AG09309 (cell line): ENCODE measurements around the gene IQGAP2.

Source experiments
- DNase-seq: peaks from one replicate; pipeline ENCODE4 v3.0.0-alpha.2; 2010; ENCODE audit warnings: low read depth
- H3K4me3 ChIP-seq: 2 replicates; pipeline ENCODE4 v1.5.1; 2011; ENCODE audit warnings: mild to moderate bottlenecking, low read depth, low read length, moderate library complexity; ENCODE audit not compliant: control insufficient read depth
- CTCF ChIP-seq: IDR thresholded peaks from 2 replicates; pipeline ENCODE4 v1.5.1; 2011; ENCODE audit warnings: mild to moderate bottlenecking, low read depth, low read length, inconsistent platforms; ENCODE audit not compliant: insufficient read depth, control insufficient read depth; ENCODE audit errors: missing control alignments

The IQGAP2 gene

GRCh38 chr5:76742583-76742982 is 339.5 kb downstream of the IQGAP2 start:
- peak; percentile 51 for DNase-seq
- no peak for TF ChIP-seq CTCF
- no peak overlapping the region for H3K4me3 ChIP-seq

GRCh38 chr5:76744632-76745031 is 341.5 kb downstream of the IQGAP2 start:
- no peak overlapping the region for H3K4me3 ChIP-seq
- DNase-seq: no peak
- TF ChIP-seq CTCF: no peak

- no peak overlapping the region for H3K4me3 ChIP-seq
- DNase-seq: no peak
- TF ChIP-seq CTCF: no peak
These were observed 342.6 kb downstream of the IQGAP2 start for GRCh38 chr5:76745670-76746069.

- no peak for TF ChIP-seq CTCF
- H3K4me3 ChIP-seq: no peak overlapping the region
- DNase-seq: no peak
These were observed 343.6 kb downstream of the IQGAP2 start for GRCh38 chr5:76746677-76747076.

- no peak for TF ChIP-seq CTCF
- no peak overlapping the region for H3K4me3 ChIP-seq
- DNase-seq: no peak
These were observed 344.6 kb downstream of the IQGAP2 start for GRCh38 chr5:76747706-76748105.

- no peak overlapping the region for H3K4me3 ChIP-seq
- no peak for DNase-seq
These were observed 348.2 kb downstream of the IQGAP2 start for GRCh38 chr5:76751291-76751690.

More at GRCh38 chr5:76751291-76751690, 348.2 kb downstream of the IQGAP2 start:
- no peak for TF ChIP-seq CTCF
